ENCODE data around the gene ADGRL3. TPM values are rescaled to one million over a fixed set of nuclear protein-coding genes. Genes with fewer than 3 reads are reported as not detected.

Gene ADGRL3
- total and polyA plus RNA-seq, 8 donors, result 0.08 to 1.4 (median 0.24) TPM

DNA sequence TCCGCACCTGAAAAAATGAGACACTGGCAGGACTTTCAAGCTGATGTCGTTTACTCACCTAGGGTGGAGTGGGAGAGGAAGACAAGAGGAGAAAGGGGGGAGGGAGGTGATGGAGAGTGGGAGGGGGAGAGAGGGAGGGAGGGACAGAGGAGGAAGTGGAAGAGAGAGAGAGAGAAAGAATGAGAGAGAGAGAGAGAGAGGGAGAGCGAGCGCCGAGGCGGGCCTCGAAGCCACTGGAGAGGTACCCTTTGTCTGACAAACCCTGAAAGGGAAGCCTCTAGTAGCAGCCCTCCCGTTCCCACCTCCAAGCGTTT, 296 bp upstream of the ADGRL3 start:
- TF ChIP-seq, protein P1, sequence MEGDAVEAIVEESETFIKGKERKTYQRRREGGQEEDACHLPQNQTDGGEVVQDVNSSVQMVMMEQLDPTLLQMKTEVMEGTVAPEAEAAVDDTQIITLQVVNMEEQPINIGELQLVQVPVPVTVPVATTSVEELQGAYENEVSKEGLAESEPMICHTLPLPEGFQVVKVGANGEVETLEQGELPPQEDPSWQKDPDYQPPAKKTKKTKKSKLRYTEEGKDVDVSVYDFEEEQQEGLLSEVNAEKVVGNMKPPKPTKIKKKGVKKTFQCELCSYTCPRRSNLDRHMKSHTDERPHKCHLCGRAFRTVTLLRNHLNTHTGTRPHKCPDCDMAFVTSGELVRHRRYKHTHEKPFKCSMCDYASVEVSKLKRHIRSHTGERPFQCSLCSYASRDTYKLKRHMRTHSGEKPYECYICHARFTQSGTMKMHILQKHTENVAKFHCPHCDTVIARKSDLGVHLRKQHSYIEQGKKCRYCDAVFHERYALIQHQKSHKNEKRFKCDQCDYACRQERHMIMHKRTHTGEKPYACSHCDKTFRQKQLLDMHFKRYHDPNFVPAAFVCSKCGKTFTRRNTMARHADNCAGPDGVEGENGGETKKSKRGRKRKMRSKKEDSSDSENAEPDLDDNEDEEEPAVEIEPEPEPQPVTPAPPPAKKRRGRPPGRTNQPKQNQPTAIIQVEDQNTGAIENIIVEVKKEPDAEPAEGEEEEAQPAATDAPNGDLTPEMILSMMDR (IDR thresholded peaks at IDR 0.05), result no peak
- Histone ChIP-seq H3K27me3 (peaks cover 0 to 13% (median 3%) of the 10 kb centered on the region in 4 donors), H3K9me3 (no peaks in the 10 kb centered on the region), H3K27ac (no peak overlapping the region), H3K4me3 (peak overlapping the region in 3 of 4 donors; percentile 10 to 45 (median 32)), H3K4me1 (no peaks in the 10 kb centered on the region), H3K36me3 (no peaks in the 10 kb centered on the region)
- ATAC-seq, result no peak
- 2 to 4% methylated on average over 7 to 9 of the region's 9 CpGs for WGBS, 2 donors
- DNase-seq, result no peak
- FAIRE-seq, result no peak
- intact Hi-C loops (cut with DNase I), result no loop called here

DNA sequence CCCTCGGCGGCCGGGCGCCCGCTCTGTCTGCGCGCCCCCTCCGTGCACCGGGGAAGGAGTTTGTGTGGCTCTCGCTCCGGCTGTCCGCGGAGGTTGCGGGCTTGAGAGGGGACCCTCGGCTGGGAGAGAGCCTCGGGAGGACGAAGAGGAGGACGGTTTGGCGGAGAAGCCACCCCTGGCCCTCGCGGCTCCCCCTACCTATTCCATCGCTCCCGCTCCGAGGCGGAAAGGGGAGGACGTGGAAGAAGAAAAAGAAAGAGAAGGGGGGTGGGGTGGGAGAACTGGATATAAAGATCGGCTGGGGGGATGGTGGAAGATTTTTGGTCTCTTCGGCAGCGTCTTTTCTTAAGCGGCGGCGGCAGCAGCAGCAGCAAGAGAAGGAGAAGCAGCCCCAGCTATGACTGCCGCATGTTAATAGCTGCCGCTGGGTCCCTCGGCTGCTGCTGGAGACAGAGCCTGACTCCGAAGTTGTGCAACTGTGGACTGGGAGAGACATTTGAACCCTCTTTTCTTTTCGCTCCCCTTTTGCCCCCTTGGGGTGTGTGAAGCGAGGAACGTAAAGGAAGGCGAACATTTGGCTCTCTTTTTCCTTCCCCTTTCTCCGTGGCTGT, 895 bp downstream of the ADGRL3 start:
- TF ChIP-seq, protein P1 (IDR thresholded peaks at IDR 0.05), result no peak
- FAIRE-seq (no peak), DNase-seq (peak in 2 of 6 donors; percentile 49 to 60), ATAC-seq (peak in 3 of 4 donors; percentile 15 to 46 (median 40))
- Histone ChIP-seq H3K27me3 (peaks cover 0 to 13% (median 3%) of the 10 kb centered on the region in 4 donors), H3K4me1 (no peaks in the 10 kb centered on the region), H3K27ac (no peak overlapping the region), H3K4me3 (peak overlapping the region; percentile 10 to 45 (median 29)), H3K9me3 (no peaks in the 10 kb centered on the region), H3K36me3 (no peaks in the 10 kb centered on the region)
- intact Hi-C loops (cut with DNase I), result no loop called here
- 0 to 1% methylated on average over 32 to 41 of the region's 41 CpGs for WGBS, 2 donors

DNA sequence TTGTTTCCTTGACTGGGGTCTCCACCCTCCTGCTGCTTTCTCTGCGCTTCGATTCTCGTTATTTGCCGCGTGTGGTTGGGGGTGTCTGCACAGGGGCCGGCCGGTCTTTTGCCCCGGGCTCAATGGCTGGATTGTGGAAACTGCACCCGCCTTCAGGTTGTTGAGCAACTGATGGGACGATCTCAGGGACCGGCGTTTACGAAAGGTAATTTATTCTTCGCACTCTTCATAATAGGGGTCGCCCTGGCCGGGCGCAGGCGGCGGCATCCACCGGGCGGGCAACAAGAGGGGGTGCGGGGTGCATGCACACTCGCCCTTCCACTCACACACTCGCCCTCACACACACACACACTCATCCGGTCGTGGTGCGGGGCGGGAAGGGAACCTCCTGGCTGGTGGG, 1.4 kb downstream of the ADGRL3 start:
- no peaks in the 10 kb centered on the region for H3K4me1 ChIP-seq
- ATAC-seq (peak in 1 of 4 donors; percentile 16), FAIRE-seq (no peak), DNase-seq (peak in 1 of 6 donors; percentile 49)
- H3K9me3 ChIP-seq, result no peaks in the 10 kb centered on the region
- peaks cover 0 to 13% (median 3%) of the 10 kb centered on the region in 4 donors for H3K27me3 ChIP-seq
- H3K27ac ChIP-seq, result no peak overlapping the region
- intact Hi-C loops (cut with DNase I), result no loop called here
- WGBS, 2 donors, result 1% methylated on average over 28 of the region's 28 CpGs
- H3K4me3 ChIP-seq, result peak overlapping the region in 1 of 4 donors; percentile 45
- no peaks in the 10 kb centered on the region for H3K36me3 ChIP-seq
- TF ChIP-seq, protein P1 (IDR thresholded peaks at IDR 0.05), result no peak

DNA sequence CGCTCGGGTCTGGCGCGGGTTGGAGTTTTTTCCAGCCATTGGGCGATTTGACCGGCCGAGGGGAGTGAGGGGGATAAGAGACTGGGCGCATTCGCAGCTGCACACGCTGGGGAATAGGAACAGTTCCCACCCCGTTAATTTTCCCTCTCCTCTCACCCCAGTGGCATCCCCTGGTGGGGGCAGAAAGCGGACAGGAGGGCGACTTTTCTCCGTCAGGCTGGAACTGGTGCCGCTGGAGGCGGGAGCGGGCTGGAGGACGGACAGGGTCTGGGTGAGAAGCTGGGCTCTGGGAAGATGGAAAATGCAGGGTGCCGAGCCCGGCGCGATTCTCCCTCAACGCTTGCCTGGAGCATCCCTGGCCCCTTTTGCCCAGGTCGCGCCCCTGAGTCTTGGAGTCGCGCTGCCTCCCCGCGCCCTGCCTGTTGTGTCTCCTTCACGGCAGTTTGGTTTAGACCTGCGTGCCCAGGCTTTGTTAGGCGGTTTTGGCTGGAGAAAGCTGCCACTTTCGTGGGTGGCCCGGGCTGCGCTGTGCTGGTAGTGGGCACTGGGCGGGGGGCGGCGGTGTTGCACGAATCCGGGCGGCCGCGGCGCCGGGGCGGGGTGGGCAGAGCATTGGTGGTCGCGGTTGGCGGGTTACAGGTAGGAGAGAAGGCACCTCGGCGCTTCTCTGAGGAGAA, 2.0 kb downstream of the ADGRL3 start:
- TF ChIP-seq, protein P1 (IDR thresholded peaks at IDR 0.05), result no peak
- Histone ChIP-seq H3K9me3 (no peaks in the 10 kb centered on the region), H3K4me3 (peak overlapping the region in 1 of 4 donors; percentile 45), H3K27ac (no peak overlapping the region), H3K36me3 (no peaks in the 10 kb centered on the region), H3K27me3 (peaks cover 0 to 13% (median 3%) of the 10 kb centered on the region in 4 donors), H3K4me1 (no peaks in the 10 kb centered on the region)
- intact Hi-C loops (cut with DNase I), result no loop called here
- DNase-seq (peak in 3 of 6 donors; percentile 6 to 60 (median 56)), ATAC-seq (peak in 1 of 4 donors; percentile 20), FAIRE-seq (no peak)
- WGBS, 2 donors, result 1 to 2% methylated on average over 46 to 51 of the region's 51 CpGs

Data from pancreas (tissue), 10 donors.